ENCODE data around the gene COL12A1.
A peak's percentile ranks its signal among the peaks of the same experiment; 100 is the strongest.

The COL12A1 gene

DNA sequence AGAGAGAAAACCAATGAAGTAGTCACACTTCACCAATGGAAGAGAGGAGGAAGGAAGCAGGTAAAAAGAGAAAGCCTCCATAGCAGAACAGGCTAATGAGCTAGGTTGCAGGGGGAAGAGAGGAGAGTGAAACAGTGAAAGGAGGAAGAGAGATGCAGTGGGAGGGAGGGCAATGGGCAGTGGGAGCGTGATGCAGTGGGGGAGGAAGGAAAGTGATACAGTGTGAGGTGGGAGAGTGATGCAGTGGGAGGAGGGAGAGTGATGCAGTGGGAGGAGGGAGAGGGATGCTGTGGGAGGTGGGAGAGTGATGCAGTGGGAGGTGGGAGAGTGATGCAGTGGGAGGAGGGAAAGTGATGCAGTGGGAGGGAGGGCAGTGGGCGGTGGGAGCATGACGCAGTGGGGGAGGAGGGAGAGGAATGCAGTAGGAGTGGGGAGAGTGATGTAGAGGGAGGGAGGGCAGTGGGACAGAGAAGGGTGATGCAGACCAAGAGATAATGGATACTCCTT is 29.7 kb downstream of the COL12A1 start:
- DNase-seq, result no peak

GRCh38 chr6:75171986-75172385 is 33.9 kb downstream of the COL12A1 start:
- DNase-seq, result no peak

- DNase-seq, result peak; percentile 51
Measured at GRCh38 chr6:75171567-75171966, 34.3 kb downstream of the COL12A1 start.

GRCh38 chr6:75170691-75171560 is 34.9 kb downstream of the COL12A1 start:
- no peak for DNase-seq

- DNase-seq, result no peak
Measured at GRCh38 chr6:75169689-75170586, 35.9 kb downstream of the COL12A1 start.

GRCh38 chr6:75167851-75168250 is 38.0 kb downstream of the COL12A1 start:
- DNase-seq, result no peak

- no peak for DNase-seq
Measured at GRCh38 chr6:75167325-75167724, 38.5 kb downstream of the COL12A1 start.

GRCh38 chr6:75166773-75167172 is 39.1 kb downstream of the COL12A1 start:
- peak; percentile 23 for DNase-seq

DNA sequence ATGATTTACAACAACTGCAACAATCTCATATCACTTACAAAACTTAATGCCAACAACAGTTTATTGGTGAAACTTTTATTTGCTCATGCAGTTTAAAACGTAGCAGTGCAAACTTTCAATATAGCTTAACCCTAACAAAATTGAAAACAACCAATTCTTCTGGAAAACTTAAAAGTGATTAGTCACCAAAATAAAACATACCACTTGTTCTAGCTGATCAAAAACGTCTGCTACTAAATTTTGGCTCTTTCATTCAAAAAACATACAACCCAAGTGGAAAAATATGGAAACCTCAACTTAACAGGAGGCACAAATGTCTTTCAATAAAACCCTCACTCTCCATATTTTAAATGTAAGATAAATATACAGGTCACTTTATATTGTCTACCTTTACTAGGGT is 39.6 kb downstream of the COL12A1 start:
- peak; percentile 29 for DNase-seq

DNA sequence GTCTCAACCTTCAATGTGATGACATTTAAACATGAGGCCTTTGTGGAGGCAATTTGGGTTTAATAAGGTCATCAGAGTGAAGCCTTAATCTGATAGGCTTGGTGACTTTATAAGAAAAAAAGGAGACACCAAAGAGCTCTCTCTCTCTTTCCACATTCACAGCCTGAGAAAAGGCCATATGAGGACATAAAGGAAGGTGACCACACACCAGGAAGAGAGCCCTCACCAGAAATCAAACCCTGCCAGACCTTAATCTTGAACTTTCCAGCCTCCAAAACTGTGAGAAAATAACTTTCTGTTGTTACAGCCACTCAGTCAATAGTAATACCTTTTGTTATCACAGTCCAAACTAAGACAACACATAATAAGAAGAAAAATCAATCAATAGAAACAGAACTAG is 47.7 kb downstream of the COL12A1 start:
- no peak for DNase-seq

- DNase-seq, result peak; percentile 21
Measured at GRCh38 chr6:75157336-75157735, 48.5 kb downstream of the COL12A1 start.

GRCh38 chr6:75156186-75156878 is 49.5 kb downstream of the COL12A1 start:
- DNase-seq, result no peak

DNA sequence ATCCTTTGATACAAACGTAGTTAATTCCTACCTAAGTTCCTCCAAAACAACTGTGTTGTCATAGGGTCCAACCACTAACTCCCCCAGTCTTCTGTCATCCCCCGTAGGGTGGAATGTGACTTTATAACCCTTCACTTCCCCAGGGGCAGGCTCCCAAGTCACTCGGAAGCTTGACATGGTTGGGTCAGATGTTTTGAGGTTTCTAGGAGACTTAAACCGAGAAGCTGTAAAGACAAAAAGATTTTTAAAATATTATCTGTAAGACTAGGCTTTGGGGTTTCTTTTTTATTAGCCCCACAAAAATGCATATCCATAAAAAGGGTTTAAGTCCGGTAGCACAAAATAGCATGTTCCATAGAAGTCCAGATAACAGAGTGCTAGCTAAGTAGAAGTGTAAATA is 50.2 kb downstream of the COL12A1 start:
- DNase-seq, result no peak

- no peak for DNase-seq
Measured at GRCh38 chr6:75154973-75155372, 50.9 kb downstream of the COL12A1 start.

DNA sequence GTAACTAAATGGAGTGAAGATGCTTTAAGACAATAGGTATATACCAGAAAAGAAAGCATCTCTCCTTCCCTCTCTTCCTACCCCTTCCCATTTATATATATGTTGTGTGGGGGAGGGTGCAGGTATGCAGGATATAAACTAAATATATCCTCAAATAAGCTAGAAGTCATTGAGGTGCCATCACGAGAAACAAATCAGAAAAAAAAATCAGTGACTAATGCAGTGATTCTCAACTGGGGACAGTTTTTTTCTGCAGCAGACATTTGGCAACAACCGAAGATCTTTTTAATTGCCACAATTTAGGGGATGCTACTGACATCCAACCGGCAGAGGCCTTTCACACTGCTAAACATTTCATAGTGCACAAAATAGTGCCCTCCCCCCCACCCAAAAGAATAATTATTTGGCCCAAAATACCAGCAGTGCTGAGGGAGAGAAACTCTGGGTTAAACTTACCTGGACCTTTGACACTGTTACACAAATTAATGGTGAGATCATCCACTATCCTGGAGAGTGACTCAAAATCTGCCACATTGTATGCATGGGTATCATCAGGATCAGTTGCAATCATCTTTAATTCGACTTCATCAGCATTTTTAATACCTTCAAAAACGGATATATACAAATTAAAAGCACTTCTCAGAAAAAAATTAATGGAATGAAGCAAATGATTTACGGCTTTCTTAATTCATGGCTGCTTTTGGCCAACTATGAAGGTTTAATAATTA is 55.0 kb downstream of the COL12A1 start:
- no peak for DNase-seq

GRCh38 chr6:75149696-75150095 is 56.2 kb downstream of the COL12A1 start:
- no peak for DNase-seq

GRCh38 chr6:75149240-75149639 is 56.6 kb downstream of the COL12A1 start:
- DNase-seq, result peak; percentile 44

DNA sequence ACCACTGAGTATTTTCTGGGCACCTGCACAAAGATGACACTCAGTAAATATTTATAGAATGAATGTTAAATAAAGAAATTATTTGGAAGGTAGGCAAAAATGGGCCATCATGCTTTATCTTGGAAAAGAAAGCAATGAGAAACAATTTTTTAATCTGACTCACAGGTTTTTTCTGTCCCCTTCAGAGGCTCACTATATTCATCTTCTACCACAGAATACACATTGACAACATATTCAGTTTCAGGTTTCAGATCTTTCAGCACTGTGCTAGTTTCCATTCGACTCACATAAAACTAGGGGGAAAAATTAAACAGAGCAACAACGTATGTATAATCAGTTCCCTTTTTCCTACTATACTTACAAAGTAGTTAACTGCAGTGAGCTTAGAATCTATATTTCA is 58.3 kb downstream of the COL12A1 start:
- DNase-seq, result peak; percentile 68

DNA sequence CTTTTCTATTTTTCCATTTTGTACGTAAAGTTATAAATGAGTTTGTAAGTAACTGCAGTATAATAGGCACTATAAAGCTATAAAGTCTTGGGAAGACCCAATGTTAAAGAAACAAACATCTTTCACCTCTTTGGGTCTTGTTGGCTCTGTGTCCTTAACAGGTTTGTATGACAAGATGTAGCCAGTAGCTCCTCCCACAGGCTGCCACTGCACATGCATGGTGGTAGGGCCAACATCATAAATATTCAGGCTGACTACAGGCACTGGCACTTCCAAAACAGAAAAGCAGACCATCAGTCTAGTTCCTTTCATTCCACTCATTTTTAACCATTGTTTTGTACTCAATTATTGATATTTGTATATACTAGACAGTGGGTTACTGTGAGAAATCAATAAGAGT is 59.9 kb downstream of the COL12A1 start:
- DNase-seq, result no peak

- no peak for DNase-seq
Measured at GRCh38 chr6:75145211-75145610, 60.6 kb downstream of the COL12A1 start.

- DNase-seq, result no peak
Measured at GRCh38 chr6:75144386-75144785, 61.5 kb downstream of the COL12A1 start.

DNA sequence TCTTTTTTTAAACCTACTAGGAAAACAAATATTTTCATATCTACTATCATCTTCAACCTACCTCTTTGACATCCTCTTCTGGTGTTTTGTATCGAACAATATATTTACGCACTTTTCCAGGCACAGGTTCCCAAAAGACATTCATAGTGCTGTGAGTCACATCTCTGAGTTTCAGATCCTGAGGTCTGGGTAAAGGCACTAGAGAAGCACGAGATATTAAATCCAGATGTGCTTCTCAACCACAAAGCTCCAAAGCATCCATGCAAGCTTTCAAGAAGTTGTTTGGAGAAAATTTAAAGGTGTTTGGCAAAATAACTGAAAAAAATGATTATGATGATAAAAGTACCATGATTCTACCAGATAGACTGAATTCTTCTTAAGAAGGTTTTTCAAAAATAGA is 62.7 kb downstream of the COL12A1 start:
- DNase-seq, result peak; percentile 95
